ENCODE measurements around the gene RPUSD1.

- no peak for TF ChIP-seq CTCF (IDR thresholded peaks at IDR 0.05)
- no peak for TF ChIP-seq POLR2AphosphoS5 (IDR thresholded peaks at IDR 0.05)
- no peak for TF ChIP-seq POLR2A (IDR thresholded peaks at IDR 0.05)
- no peak for TF ChIP-seq EP300 (IDR thresholded peaks at IDR 0.05)
Measured at GRCh38 chr16:828891-829290, 40.7 kb upstream of the RPUSD1 start.

Measured in gastroesophageal sphincter (tissue), 3 donors.